Right lobe of liver (tissue), 4 donors: ENCODE measurements around the gene PFN3.

Experiments used
- POLR2A ChIP-seq: fragments of 450-650 bp; IDR thresholded peaks from one replicate; pipeline ENCODE4 v1.6.1; 2017; ENCODE audit warnings: antibody characterized with exemption, mild to moderate bottlenecking
- TF ChIP-seq, protein P1 (sequence below), 4 donors: fragments of 200-600 bp in 3 of 4; fragments of 450-650 bp in 1 of 4; IDR thresholded peaks; one replicate each; pipeline versions ENCODE4 v1.5.1 to v1.8.0; 2016 to 2022; ENCODE audit warnings: antibody characterized with exemption in 4 of 4, mild to moderate bottlenecking in 2 of 4
- donor health status: DM: no; HTN: no; CAD: no.
- donor health status: DM: no; HTN: no; CAD: no.
- donor health status: DM: no; HTN: yes; CAD: no.

DNA sequence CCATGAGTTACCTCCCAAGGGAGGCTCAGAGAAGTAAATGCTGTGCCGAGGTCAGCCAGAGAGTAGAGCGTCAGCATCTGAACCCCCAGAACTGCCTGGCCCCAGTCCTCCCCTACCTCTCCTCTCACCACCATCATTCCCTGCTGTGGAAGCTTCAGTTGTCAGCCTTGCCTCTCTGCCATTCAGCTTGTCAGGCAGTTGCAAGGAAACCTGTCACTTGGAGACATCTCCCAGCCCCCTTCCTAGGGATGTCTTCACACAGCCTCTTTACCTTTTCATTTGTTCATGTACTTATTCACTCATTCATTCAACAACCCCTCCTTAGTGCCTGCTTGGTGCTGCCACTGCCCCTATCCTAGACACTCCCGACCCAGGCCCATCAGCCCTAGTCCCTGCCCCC is 40.6 kb downstream of the PFN3 start:
- TF ChIP-seq, protein P1, sequence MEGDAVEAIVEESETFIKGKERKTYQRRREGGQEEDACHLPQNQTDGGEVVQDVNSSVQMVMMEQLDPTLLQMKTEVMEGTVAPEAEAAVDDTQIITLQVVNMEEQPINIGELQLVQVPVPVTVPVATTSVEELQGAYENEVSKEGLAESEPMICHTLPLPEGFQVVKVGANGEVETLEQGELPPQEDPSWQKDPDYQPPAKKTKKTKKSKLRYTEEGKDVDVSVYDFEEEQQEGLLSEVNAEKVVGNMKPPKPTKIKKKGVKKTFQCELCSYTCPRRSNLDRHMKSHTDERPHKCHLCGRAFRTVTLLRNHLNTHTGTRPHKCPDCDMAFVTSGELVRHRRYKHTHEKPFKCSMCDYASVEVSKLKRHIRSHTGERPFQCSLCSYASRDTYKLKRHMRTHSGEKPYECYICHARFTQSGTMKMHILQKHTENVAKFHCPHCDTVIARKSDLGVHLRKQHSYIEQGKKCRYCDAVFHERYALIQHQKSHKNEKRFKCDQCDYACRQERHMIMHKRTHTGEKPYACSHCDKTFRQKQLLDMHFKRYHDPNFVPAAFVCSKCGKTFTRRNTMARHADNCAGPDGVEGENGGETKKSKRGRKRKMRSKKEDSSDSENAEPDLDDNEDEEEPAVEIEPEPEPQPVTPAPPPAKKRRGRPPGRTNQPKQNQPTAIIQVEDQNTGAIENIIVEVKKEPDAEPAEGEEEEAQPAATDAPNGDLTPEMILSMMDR (IDR thresholded peaks at IDR 0.05), result no peak
- no peak for TF ChIP-seq POLR2A
